ENCODE results near the gene TIGD1. TPM values are rescaled to one million over a fixed set of nuclear protein-coding genes. Genes with fewer than 3 reads are reported as not detected.

Gene TIGD1
- total and polyA plus RNA-seq, 12 donors: 1.4 to 6.9 (median 2.0) TPM

- H3K27me3 ChIP-seq: peaks cover 3 to 55% (median 28%) of the 10 kb centered on the region in 7 donors
- 77 to 83% methylated on average over 7 of the region's 7 CpGs for WGBS, 2 donors
Measured at GRCh38 chr2:232508251-232508650, 42.1 kb downstream of the TIGD1 start.

GRCh38 chr2:232506709-232507108, 43.6 kb downstream of the TIGD1 start:
- 73 to 76% methylated on average over 4 of the region's 4 CpGs for WGBS, 2 donors
- Histone ChIP-seq H3K4me1 (peaks cover 3 to 18% (median 9%) of the 10 kb centered on the region in 9 donors), H3K4me3 (no peak overlapping the region), H3K27ac (no peak overlapping the region), H3K9me3 (no peaks in the 10 kb centered on the region), H3K36me3 (no peaks in the 10 kb centered on the region), H3K27me3 (peaks cover 6 to 50% (median 37%) of the 10 kb centered on the region in 7 donors)
- ATAC-seq: no peak
- intact Hi-C loops (cut with DNase I): no loop called here
- no peak for TF ChIP-seq CTCF (IDR thresholded peaks at IDR 0.05)
- no peak for DNase-seq

More at GRCh38 chr2:232508251-232508650, 42.1 kb downstream of the TIGD1 start:
- H3K4me3 ChIP-seq: no peak overlapping the region
- TF ChIP-seq CTCF (IDR thresholded peaks at IDR 0.05): no peak
- no peaks in the 10 kb centered on the region for H3K9me3 ChIP-seq
- peaks cover under 1 to 9% (median 5%) of the 10 kb centered on the region in 9 donors for H3K4me1 ChIP-seq
- ATAC-seq: no peak
- H3K36me3 ChIP-seq: no peaks in the 10 kb centered on the region
- H3K27ac ChIP-seq: no peak overlapping the region
- DNase-seq: no peak
- intact Hi-C loops (cut with DNase I): no loop called here

GRCh38 chr2:232505856-232506255, 44.5 kb downstream of the TIGD1 start:
- H3K27ac ChIP-seq: no peak overlapping the region
- ATAC-seq (no peak), DNase-seq (no peak)
- WGBS, 2 donors: 49 to 50% methylated on average over 10 of the region's 10 CpGs
- TF ChIP-seq CTCF (IDR thresholded peaks at IDR 0.05): no peak
- H3K4me1 ChIP-seq: peaks cover 3 to 20% (median 9%) of the 10 kb centered on the region in 9 donors
- H3K36me3 ChIP-seq: no peaks in the 10 kb centered on the region
- peaks cover 6 to 55% (median 37%) of the 10 kb centered on the region in 7 donors for H3K27me3 ChIP-seq
- H3K9me3 ChIP-seq: no peaks in the 10 kb centered on the region
- no peak overlapping the region for H3K4me3 ChIP-seq
- intact Hi-C loops (cut with DNase I): no loop called here

- 58 to 87% methylated on average over 2 of the region's 2 CpGs for WGBS, 2 donors
- no peak overlapping the region for H3K4me3 ChIP-seq
- intact Hi-C loops (cut with DNase I): no loop called here
- H3K36me3 ChIP-seq: no peaks in the 10 kb centered on the region
- H3K27ac ChIP-seq: no peak overlapping the region
- H3K4me1 ChIP-seq: peaks cover 3 to 20% (median 9%) of the 10 kb centered on the region in 9 donors
- no peak for ATAC-seq
- DNase-seq: no peak
- no peaks in the 10 kb centered on the region for H3K9me3 ChIP-seq
- TF ChIP-seq CTCF (IDR thresholded peaks at IDR 0.05): no peak
- H3K27me3 ChIP-seq: peaks cover 6 to 59% (median 37%) of the 10 kb centered on the region in 7 donors
Measured at GRCh38 chr2:232504438-232504837, 45.9 kb downstream of the TIGD1 start.
